ENCODE measurements around the gene DHX32. TPM values are rescaled to one million over a fixed set of nuclear protein-coding genes. Genes with fewer than 3 reads are reported as not detected.
"Not testable (repeated sequence)": the region's sequence is repeated elsewhere in the genome, so short reads cannot be mapped to it uniquely, and the experiment has no call there.

Gene DHX32, protein sequence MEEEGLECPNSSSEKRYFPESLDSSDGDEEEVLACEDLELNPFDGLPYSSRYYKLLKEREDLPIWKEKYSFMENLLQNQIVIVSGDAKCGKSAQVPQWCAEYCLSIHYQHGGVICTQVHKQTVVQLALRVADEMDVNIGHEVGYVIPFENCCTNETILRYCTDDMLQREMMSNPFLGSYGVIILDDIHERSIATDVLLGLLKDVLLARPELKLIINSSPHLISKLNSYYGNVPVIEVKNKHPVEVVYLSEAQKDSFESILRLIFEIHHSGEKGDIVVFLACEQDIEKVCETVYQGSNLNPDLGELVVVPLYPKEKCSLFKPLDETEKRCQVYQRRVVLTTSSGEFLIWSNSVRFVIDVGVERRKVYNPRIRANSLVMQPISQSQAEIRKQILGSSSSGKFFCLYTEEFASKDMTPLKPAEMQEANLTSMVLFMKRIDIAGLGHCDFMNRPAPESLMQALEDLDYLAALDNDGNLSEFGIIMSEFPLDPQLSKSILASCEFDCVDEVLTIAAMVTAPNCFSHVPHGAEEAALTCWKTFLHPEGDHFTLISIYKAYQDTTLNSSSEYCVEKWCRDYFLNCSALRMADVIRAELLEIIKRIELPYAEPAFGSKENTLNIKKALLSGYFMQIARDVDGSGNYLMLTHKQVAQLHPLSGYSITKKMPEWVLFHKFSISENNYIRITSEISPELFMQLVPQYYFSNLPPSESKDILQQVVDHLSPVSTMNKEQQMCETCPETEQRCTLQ
- 10 to 100 TPM; 16.3 to 18.6 TPM for total RNA-seq

DNA sequence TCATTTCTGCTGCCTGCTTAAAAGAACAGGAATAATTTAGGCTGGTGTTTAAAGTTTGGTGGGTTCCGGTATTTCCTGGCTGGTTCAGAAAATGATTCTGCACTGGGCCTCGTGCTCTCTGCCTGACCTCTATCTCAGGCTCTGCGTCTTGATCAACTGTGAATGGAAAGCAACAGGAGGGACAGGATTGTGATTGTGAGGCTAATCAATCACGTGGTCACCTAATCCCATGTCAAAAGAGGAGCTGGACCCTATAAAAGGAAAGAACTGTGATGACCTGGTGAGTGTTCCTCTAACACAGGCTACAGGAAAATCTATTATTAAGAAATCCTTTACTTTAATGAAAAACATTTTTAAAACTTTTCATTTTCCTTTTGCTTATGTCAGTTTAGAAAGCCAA, at the start of gene DHX32:
Gene DHX32, minus strand, starts transcription at position 101 of the 400 bp plus-strand sequence. CDS start 468 bp downstream, outside the sequence.
- Mint-ChIP-seq H3K27me3 (no peaks in the 10 kb centered on the region), H3K27ac (no peak within 1 kb of the TSS), H3K36me3 (peaks cover 12% of the 10 kb centered on the region), H3K9me3 (peaks cover 3% of the 10 kb centered on the region), H3K4me1 (ENCODE audit: low read depth) (no peaks in the 10 kb centered on the region), H3K4me3 (no peak within 1 kb of the TSS)
- ChIA-PET CTCF (no interaction called here), POLR2A (no interaction called here)
- intact Hi-C loops (cut with micrococcal nuclease), result no loop called here
- no peak for DNase-seq

- Mint-ChIP-seq H3K27ac (no peak overlapping the region), H3K9me3 (no peaks in the 10 kb centered on the region), H3K4me1 (ENCODE audit: low read depth) (no peaks in the 10 kb centered on the region), H3K4me3 (no peak overlapping the region), H3K36me3 (no peaks in the 10 kb centered on the region), H3K27me3 (peaks cover 10% of the 10 kb centered on the region)
- no peak for DNase-seq
- intact Hi-C loops (cut with micrococcal nuclease), result no loop called here
- ChIA-PET POLR2A (no interaction called here), CTCF (no interaction called here)
These were observed 48.5 kb upstream of the DHX32 start for GRCh38 chr10:125929618-125930017.

DNA sequence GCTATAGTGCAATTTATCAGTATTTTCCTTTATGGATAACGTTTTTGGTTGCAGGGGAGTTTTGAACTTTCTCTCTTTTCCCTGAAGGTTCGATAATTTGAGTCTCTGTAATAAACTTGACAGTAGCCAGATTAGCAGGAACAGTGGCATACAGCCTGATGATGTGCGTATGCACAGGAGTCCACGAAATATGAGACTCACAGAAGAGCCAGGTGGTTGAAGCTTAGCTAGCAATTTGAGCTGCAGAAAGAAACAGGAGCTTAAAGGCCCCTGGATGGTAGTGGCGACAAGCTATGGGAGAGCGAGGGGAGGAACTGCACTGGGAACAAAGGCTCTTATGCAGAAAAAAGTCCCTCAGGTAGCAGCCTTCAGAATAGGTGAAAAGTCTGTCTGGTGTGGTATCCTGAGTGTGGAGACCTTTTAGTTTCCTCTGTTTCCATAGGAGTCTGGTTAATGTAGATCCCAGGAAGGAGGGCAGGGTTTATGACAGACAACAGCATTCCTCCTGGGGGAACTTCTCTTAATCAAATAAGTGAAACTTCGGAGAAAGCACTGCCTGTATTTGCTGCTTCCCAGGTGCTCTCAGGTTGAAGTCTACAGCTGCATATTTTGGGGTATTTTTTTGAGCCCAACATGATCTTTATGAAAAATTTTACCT, 48.0 kb upstream of the DHX32 start:
- intact Hi-C loops (cut with micrococcal nuclease), result no loop called here
- DNase-seq, result no peak

GRCh38 chr10:125927265-125927664, 46.2 kb upstream of the DHX32 start:
- intact Hi-C loops (cut with micrococcal nuclease); H3K27me3 Mint-ChIP-seq; H3K27ac Mint-ChIP-seq; H3K4me3 Mint-ChIP-seq; H3K9me3 Mint-ChIP-seq; DNase-seq; H3K36me3 Mint-ChIP-seq; POLR2A ChIA-PET; H3K4me1 Mint-ChIP-seq (ENCODE audit: low read depth); CTCF ChIA-PET: not testable (repeated sequence)

More for the DNA sequence above, 48.0 kb upstream of the DHX32 start:
- CTCF ChIA-PET, result no interaction called here
- H3K27me3 Mint-ChIP-seq, result peaks cover 7% of the 10 kb centered on the region
- H3K36me3 Mint-ChIP-seq, result no peaks in the 10 kb centered on the region
- H3K27ac Mint-ChIP-seq, result no peak overlapping the region
- no peak overlapping the region for H3K4me3 Mint-ChIP-seq
- H3K4me1 Mint-ChIP-seq (ENCODE audit: low read depth), result no peaks in the 10 kb centered on the region
- no peaks in the 10 kb centered on the region for H3K9me3 Mint-ChIP-seq
- POLR2A ChIA-PET, result no interaction called here

- CTCF ChIA-PET, result no interaction called here
- H3K4me3 Mint-ChIP-seq, result no peak overlapping the region
- no peaks in the 10 kb centered on the region for H3K27me3 Mint-ChIP-seq
- POLR2A ChIA-PET, result no interaction called here
- intact Hi-C loops (cut with micrococcal nuclease), result no loop called here
- no peak for DNase-seq
- H3K36me3 Mint-ChIP-seq, result no peaks in the 10 kb centered on the region
- no peak overlapping the region for H3K27ac Mint-ChIP-seq
- H3K4me1 Mint-ChIP-seq (ENCODE audit: low read depth), result no peaks in the 10 kb centered on the region
- H3K9me3 Mint-ChIP-seq, result no peaks in the 10 kb centered on the region
These were observed 45.2 kb upstream of the DHX32 start for GRCh38 chr10:125926247-125926646.

DNA sequence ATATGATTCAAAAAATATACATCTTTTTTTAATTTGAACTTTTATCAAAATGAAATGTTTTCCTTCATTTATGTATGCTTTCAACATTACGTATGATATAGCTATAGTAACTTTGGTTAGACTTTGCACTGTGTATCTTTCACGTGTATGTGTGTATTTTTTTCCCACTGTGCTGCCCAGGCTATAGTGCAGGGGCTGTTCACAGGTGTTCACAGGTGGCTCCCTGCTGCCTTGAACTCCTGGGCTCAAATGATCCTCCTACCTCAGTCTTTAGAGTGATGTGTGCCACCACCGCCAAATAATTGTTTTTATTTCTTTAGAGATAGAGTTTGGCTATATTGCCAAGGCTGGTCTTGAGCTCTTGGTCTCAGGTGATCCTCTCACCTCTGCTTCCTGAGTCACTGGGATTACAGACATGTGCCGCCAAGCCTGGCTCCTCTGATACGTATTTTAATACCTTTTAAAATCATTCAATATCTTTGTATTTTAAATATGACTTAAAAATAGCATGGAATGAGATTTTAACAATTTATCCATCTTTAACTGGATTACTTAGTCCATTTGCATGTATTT, 44.3 kb upstream of the DHX32 start:
- Mint-ChIP-seq H3K9me3 (no peaks in the 10 kb centered on the region), H3K4me3 (no peak overlapping the region), H3K36me3 (no peaks in the 10 kb centered on the region), H3K27me3 (no peaks in the 10 kb centered on the region), H3K4me1 (ENCODE audit: low read depth) (no peaks in the 10 kb centered on the region), H3K27ac (no peak overlapping the region)
- no peak for DNase-seq
- intact Hi-C loops (cut with micrococcal nuclease), result no loop called here
- CTCF ChIA-PET, result no interaction called here
- POLR2A ChIA-PET, result no interaction called here

DNA sequence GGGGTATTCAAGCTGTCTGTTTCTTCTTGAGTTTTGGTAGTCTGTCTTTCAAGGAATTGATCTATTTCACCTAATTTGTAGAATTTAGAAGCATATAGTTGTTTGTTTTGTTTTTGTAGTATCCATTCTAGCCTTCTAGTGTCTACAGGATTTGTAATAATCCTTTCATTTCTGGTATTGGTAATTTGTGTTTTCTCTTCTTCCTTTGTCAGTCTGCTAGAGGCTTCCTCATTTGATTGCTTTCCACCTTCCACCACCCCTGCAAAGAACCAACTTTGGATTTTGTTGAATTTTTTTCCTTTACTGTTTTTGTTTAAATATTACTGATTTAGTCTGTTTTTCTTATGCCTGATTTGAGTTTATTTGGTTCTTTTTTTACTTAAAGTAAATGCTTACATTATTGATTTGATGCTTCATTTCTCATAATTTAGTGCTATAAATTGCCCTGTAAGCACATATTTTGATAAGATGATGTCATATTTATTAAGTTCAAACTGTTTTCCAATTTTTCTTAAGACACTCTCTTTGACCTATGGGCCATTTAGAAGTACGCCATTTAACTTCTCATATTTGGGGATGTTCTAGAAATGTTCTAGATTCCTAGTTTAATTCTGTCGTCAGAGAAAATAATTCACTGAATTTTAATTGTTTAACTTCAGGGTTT, 40.7 kb upstream of the DHX32 start:
- intact Hi-C loops (cut with micrococcal nuclease); H3K27me3 Mint-ChIP-seq: not testable (repeated sequence)

GRCh38 chr10:125917704-125918361, 36.7 kb upstream of the DHX32 start:
- H3K4me3 Mint-ChIP-seq; intact Hi-C loops (cut with micrococcal nuclease); POLR2A ChIA-PET; H3K36me3 Mint-ChIP-seq; CTCF ChIA-PET; DNase-seq; H3K27ac Mint-ChIP-seq; H3K4me1 Mint-ChIP-seq (ENCODE audit: low read depth); H3K27me3 Mint-ChIP-seq; H3K9me3 Mint-ChIP-seq: not testable (repeated sequence)

More for the DNA sequence above, 40.7 kb upstream of the DHX32 start:
- H3K27ac Mint-ChIP-seq; POLR2A ChIA-PET; CTCF ChIA-PET; H3K4me3 Mint-ChIP-seq; H3K36me3 Mint-ChIP-seq; DNase-seq; H3K4me1 Mint-ChIP-seq (ENCODE audit: low read depth); H3K9me3 Mint-ChIP-seq: not testable (repeated sequence)

- POLR2A ChIA-PET, result no interaction called here
- no peaks in the 10 kb centered on the region for H3K4me1 Mint-ChIP-seq (ENCODE audit: low read depth)
- intact Hi-C loops (cut with micrococcal nuclease), result no loop called here
- H3K27me3 Mint-ChIP-seq, result peaks cover 4% of the 10 kb centered on the region
- CTCF ChIA-PET, result interaction anchor here (0.6 kb wide), 1 partner anchor 307 kb away, joined by 3 read pairs; no protein-coding TSS in a partner anchor
- no peaks in the 10 kb centered on the region for H3K36me3 Mint-ChIP-seq
- H3K9me3 Mint-ChIP-seq, result no peaks in the 10 kb centered on the region
- H3K27ac Mint-ChIP-seq, result no peak overlapping the region
- H3K4me3 Mint-ChIP-seq, result no peak overlapping the region
- no peak for DNase-seq
These were observed 35.9 kb upstream of the DHX32 start for GRCh38 chr10:125916977-125917376.

GRCh38 chr10:125913277-125913676, 32.2 kb upstream of the DHX32 start:
- H3K36me3 Mint-ChIP-seq; H3K27ac Mint-ChIP-seq; DNase-seq; intact Hi-C loops (cut with micrococcal nuclease); H3K27me3 Mint-ChIP-seq; H3K4me1 Mint-ChIP-seq (ENCODE audit: low read depth); POLR2A ChIA-PET; CTCF ChIA-PET; H3K9me3 Mint-ChIP-seq; H3K4me3 Mint-ChIP-seq: not testable (repeated sequence)

DNA sequence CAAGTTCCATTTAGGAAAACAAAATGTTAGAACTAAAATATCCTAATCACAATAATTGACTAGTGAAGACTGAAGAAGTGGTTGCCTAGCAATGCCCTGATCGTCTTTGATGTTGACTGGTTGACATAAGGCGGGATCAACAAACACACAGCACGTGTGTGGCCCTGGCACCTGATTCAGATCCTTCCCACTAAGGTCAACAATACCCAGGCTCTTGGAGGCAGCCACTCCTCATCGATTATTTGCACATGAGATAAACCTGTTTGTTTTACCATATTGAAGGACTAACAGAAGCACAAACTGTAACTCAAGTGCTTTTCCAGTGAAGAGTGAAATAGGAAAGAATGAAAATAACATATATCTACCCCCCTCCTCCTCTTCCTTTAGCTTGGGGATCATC, 30.9 kb upstream of the DHX32 start:
- Mint-ChIP-seq H3K9me3 (no peaks in the 10 kb centered on the region), H3K27me3 (peaks cover 7% of the 10 kb centered on the region)

More for the DNA sequence above, 30.9 kb upstream of the DHX32 start:
- H3K4me1 Mint-ChIP-seq (ENCODE audit: low read depth), result no peaks in the 10 kb centered on the region
- no peaks in the 10 kb centered on the region for H3K36me3 Mint-ChIP-seq
- ChIA-PET POLR2A (no interaction called here), CTCF (no interaction called here)
- H3K4me3 Mint-ChIP-seq, result no peak overlapping the region
- intact Hi-C loops (cut with micrococcal nuclease), result no loop called here
- H3K27ac Mint-ChIP-seq, result no peak overlapping the region
- no peak for DNase-seq

Measured in activated CD4-positive, alpha-beta memory T cell treated with anti-CD3 and anti-CD28 coated beads for 36 hours (primary cell).